GM21423 (cell line): Measurements from ENCODE around the gene KHK.
"Not testable (repeated sequence)": the region's sequence is repeated elsewhere in the genome, so short reads cannot be mapped to it uniquely, and the experiment has no call there.

ENCODE experiments used
- ATAC-seq: cut with Tn5 transposase; IDR thresholded peaks from one replicate; pipeline ENCODE4 v1.9.1; 2021; ENCODE audit warnings: mild to moderate bottlenecking, moderate library complexity; ENCODE audit not compliant: unreplicated experiment

The KHK gene

GRCh38 chr2:27095745-27096651, 9.4 kb downstream of the KHK start:
- ATAC-seq = no peak

DNA sequence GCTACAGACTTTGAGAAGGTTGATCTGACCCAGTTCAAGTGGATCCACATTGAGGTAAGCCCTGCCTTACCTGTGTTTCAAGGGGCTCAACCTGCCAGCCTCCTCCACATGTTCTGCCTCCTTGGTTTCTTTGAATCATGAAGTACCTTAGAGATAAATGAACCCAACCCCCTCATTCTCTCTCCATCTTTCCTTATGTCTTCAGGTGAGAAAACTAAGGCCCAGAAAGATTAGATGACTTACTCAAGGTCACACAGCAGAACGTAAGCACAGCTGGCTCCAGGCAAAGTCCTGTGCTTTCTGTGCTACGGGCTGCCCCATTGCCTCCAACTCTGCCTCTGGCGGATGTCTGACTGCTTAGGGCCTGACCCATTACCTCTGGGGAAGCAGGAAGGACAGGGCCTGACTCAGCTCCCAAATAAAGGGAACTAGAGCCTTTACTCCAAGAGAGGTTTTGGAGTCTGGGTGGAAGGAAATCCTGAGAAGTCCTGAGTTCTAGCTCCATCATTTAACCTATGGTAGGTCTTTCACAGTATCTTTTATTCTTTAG, 10.3 kb downstream of the KHK start:
- no peak for ATAC-seq

DNA sequence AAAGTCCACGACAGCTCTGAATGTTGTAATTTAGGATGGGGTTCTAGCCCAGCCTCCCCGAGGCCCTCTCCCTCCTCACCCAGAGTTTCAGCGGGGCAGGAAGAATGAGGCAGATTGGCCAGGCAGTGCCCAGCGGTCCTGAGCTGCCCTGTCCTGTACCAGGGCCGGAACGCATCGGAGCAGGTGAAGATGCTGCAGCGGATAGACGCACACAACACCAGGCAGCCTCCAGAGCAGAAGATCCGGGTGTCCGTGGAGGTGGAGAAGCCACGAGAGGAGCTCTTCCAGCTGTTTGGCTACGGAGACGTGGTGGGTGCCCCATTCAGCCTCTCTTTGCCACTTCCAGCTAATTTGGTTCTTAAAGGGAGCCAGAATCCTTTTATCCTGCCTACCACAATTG, 10.8 kb downstream of the KHK start:
- ATAC-seq = no peak

DNA sequence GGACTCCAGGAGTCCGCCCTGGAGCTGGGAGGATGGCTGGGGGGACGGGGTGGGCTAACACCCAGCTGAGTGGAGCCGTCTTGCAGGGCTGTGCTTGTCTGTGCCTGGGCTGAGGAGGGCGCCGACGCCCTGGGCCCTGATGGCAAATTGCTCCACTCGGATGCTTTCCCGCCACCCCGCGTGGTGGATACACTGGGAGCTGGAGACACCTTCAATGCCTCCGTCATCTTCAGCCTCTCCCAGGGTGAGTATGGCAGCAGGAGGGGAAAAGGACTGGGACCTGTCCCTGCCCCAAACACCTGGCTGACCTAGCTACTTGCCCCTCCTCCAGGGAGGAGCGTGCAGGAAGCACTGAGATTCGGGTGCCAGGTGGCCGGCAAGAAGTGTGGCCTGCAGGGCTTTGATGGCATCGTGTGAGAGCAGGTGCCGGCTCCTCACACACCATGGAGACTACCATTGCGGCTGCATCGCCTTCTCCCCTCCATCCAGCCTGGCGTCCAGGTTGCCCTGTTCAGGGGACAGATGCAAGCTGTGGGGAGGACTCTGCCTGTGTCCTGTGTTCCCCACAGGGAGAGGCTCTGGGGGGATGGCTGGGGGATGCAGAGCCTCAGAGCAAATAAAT, 12.9 kb downstream of the KHK start:
- no peak for ATAC-seq

DNA sequence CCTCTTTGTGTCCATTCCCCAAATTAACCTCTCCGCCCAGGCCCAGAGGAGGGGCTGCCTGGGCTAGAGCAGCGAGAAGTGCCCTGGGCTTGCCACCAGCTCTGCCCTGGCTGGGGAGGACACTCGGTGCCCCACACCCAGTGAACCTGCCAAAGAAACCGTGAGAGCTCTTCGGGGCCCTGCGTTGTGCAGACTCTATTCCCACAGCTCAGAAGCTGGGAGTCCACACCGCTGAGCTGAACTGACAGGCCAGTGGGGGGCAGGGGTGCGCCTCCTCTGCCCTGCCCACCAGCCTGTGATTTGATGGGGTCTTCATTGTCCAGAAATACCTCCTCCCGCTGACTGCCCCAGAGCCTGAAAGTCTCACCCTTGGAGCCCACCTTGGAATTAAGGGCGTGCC, 13.5 kb downstream of the KHK start:
- ATAC-seq = no peak

GRCh38 chr2:27102329-27102728, 15.8 kb downstream of the KHK start:
- no peak for ATAC-seq

DNA sequence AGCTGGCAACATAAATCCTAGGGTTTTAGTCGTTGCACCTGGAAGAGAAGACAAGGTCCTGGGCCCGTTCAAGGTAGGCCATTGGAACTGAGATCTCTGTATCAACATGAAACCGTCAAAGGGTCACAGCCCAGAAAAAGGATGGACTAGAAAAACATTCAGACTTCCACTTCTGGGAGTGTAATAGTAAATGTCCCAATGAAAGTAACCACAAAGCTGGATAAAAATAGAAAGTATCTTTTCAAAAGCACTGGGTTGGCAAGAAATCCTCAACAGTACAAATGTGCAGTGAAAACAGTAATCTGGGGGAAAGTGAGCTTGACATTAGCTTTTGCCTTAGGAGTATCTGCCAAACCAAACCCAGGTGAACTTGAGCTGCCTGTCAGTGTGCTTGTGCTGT, 19.4 kb downstream of the KHK start:
- no peak for ATAC-seq

- ATAC-seq = no peak
Observed at GRCh38 chr2:27108221-27108620, 21.6 kb downstream of the KHK start.

DNA sequence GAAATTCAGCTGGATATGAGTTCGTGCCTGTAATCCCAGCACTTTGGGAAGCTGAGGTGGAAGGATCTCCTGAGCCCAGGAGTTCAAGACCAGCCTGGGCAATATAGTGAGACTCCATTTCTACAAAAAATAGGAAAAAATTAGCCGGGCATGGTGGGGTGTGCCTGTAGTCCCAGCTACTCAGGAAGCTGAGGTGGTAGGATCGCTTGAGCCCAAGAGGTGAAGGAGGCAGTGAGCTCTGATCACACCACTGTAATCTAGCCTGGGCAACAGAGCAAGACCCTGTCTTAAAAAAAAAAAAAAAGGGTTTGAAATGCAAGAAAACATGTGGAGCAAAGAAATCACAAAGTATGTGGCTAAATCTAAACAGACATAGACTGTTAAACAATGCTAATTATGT, 22.5 kb downstream of the KHK start:
- no peak for ATAC-seq

GRCh38 chr2:27110603-27111352, 24.2 kb downstream of the KHK start:
- ATAC-seq = not testable (repeated sequence)

- not testable (repeated sequence) for ATAC-seq
Observed at GRCh38 chr2:27111392-27112078, 25.0 kb downstream of the KHK start.

DNA sequence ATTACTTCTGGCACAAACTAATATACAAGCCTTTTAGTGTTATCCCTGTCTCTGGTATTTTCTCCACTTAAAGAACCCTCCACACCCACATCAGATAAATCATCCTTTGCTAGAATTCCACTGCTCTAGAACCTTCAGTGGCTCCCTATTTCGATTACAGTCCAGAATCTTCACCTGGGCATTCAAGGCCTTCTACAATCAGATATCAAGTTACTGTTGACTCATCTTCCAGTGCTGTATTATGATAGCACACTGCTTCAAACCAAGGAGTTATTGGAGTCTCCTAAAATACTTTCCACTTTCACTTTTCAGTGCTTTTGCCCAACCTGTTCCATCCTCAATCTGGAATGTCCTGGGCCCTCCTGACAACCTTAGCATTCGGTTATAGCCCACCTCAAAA, 28.9 kb downstream of the KHK start:
- ATAC-seq = no peak

DNA sequence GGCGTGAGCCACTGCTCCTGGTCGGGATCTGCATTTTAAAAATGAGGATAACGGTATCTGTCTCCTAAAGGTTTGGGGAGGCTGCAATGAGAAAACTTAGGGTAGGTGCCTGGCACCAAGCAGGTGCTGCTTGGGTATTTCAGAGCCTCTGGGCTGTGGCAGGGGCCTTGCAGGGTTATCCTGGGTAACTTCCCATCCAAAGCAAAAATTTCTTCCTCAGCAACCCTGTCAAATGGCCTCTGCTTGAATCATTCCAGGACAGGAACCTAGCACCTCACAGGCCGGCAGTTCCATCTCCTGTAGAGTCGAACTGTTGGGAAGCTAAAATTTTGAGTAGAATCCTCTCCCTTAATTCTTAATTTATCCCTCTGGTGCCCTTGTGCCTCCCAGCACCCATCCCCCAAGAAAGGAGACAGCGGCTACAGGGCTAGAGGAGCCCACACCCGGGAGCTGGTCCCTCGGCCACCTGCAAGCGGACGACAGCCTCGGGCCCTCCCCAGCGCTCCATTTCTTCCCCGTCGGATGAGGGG, 31.5 kb downstream of the KHK start:
- no peak for ATAC-seq

DNA sequence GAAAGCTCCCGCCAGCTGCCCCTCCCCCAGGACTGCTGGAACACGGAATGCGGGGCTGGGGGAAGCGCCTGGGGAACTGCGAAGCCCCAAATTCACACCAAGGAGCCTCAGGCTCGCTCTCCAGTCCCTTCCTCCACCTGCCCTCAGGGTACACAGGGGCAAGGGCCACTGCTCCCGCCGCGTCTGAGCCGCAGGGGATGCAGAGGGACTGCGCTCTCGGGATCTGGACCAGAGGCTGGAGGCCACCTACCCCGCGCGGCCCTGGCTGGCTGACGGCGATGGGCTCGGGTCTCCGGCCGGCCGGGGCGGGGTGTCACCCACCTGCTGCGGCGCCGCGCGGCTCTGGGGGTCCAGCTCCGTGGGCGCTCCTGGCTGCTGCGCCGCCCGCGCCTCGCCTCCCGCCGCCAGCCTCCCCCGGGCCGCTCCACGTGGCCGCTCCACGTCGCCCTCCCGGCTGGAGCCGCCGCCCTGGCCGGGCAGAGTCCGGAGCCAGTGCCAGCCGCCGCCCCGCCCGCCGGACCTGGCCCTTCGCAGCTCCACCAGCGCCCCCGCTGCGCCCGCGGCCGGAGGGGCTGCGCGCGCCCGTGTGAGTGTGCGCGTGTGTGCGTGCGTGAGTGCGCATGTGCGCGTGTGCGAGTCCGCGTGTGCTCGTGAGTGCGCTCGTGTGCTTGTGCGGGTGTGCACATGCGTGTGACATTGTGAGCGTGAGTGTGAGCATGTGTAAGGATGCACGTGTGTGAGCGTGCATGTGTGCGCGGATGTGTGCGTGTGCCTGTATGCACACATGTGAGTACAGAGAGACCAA, 32.2 kb downstream of the KHK start, which contains the start of gene CGREF1:
CGREF1 (minus strand) TSS at position 604 of the 805 bp plus-strand sequence. CDS start 14,762 bp downstream, outside the sequence.
- ATAC-seq = no peak

- ATAC-seq = not testable (repeated sequence)
Observed at GRCh38 chr2:27119330-27119670, 32.7 kb downstream of the KHK start.

GRCh38 chr2:27121906-27122305, 35.3 kb downstream of the KHK start:
- no peak for ATAC-seq

DNA sequence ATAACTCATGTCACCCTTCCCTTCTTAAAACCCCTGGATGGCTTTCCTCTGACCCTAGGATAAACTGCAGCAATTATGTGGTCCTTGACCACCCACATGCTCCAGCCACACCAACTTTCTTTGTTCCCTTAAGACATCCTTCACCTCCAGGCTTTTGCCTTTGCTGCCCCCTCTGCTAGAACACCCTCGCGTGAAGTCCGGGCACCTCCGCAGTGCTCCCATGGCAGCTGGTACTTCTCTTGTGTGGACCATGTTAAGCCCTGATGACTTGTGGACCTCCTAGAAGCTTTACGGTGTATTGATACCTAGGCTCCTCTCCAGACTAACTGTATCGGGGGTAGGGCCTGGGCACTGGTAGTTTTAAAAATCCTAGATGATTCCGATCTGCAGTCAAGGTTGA, 36.2 kb downstream of the KHK start:
- no peak for ATAC-seq

- no peak for ATAC-seq
Observed at GRCh38 chr2:27123302-27124150, 37.0 kb downstream of the KHK start, which contains the start of gene ABHD1. ABHD1 (plus strand) TSS chr2:27123815; CDS start chr2:27123949, 134 bp downstream.

GRCh38 chr2:27125104-27125503, 38.5 kb downstream of the KHK start:
- ATAC-seq = no peak
